Rectal smooth muscle tissue (tissue), 1 donor: ENCODE measurements around the gene SEMA3A.
"Not testable (repeated sequence)": the region's sequence is repeated elsewhere in the genome, so short reads cannot be mapped to it uniquely, and the experiment has no call there.

Experiments used
- H3K27ac ChIP-seq: one replicate; pipeline ENCODE4 v1.7.0; 2013; ENCODE audit warnings: low read depth, low read length, inconsistent platforms
- H3K27me3 ChIP-seq: one replicate; pipeline ENCODE4 v1.7.0; 2013; ENCODE audit warnings: low read length; ENCODE audit not compliant: control insufficient read depth, insufficient read depth
- H3K36me3 ChIP-seq: one replicate; pipeline ENCODE4 v1.7.0; 2013; ENCODE audit warnings: low read length; ENCODE audit not compliant: control insufficient read depth, insufficient read depth
- H3K4me1 ChIP-seq: one replicate; pipeline ENCODE4 v1.7.0; 2013; ENCODE audit warnings: low read length; ENCODE audit not compliant: control insufficient read depth, insufficient read depth
- H3K4me3 ChIP-seq: one replicate; pipeline ENCODE4 v1.7.0; 2013; ENCODE audit warnings: low read length
- H3K9ac ChIP-seq: one replicate; pipeline ENCODE4 v1.7.0; 2013; ENCODE audit warnings: low read length

Gene SEMA3A

DNA sequence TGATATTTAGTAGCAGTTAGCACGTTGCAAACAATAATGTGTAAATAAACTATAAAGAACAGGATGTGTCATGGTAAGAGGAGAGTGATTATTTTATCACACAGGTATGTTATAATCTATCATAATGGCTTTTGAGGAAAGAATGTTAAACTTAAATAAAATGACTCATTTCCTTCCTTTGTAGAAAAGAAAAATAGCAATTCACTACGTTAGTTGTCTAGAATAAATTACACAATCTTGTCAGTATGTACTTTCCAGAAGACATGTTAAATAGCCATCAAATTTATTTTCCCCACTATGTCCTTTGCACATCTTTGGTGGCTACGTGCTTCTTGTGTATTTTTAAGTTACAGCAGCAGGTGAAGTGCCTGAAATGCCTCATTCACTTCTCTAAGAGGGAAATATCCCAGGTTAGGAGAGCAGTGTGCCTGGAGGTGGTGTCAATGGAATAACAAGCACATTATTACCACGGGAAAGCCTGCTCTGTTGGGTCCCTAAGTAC, 133.8 kb downstream of the SEMA3A start:
- H3K9ac ChIP-seq = no peak overlapping the region
- no peak overlapping the region for H3K4me3 ChIP-seq
- peaks cover 2% of the 10 kb centered on the region for H3K4me1 ChIP-seq
- no peaks in the 10 kb centered on the region for H3K27me3 ChIP-seq
- H3K27ac ChIP-seq = no peak overlapping the region
- no peaks in the 10 kb centered on the region for H3K36me3 ChIP-seq

GRCh38 chr7:84060000-84060399, 134.6 kb downstream of the SEMA3A start:
- H3K36me3 ChIP-seq = no peaks in the 10 kb centered on the region
- peaks cover 2% of the 10 kb centered on the region for H3K4me1 ChIP-seq
- H3K9ac ChIP-seq = no peak overlapping the region
- H3K27ac ChIP-seq = no peak overlapping the region
- H3K4me3 ChIP-seq = no peak overlapping the region
- no peaks in the 10 kb centered on the region for H3K27me3 ChIP-seq

DNA sequence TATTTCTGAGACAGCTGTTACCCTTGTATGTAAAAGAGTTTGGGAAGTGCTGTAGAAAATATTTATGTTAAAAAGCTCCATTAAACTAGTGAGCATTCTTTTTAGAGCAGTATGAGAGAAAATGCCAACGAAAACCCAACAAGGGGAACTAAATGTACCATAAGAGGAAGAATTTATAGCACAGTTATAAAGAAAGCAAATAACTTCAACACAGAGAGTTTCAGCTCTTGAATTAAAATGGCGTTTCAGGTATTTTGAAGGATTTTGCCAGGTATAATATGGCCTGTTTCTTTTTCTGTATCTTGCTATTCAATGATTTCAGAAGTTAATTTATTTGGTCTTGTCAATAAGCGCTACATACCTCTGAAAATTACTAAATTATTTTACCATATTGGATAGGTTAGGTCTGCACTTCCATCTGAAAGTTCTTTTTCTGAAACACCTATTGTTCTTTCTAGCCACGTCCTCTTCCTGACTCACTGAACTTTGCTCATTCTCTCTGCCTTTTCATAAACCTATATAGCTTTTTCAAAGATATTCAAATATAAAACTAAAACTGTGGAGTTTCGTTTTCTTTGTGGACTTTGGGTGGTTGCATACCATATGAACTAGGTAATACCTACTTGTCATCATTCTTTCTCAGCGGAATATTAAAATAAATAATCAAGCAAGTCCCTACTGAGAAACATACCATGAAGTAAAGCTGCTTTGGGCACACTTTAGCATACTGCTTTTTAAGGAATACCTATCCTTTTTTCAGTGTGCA, 136.1 kb downstream of the SEMA3A start:
- Histone ChIP-seq H3K36me3 (no peaks in the 10 kb centered on the region), H3K27ac (no peak overlapping the region), H3K4me1 (peaks cover 2% of the 10 kb centered on the region), H3K27me3 (no peaks in the 10 kb centered on the region), H3K4me3 (no peak overlapping the region), H3K9ac (no peak overlapping the region)

GRCh38 chr7:84057576-84057975, 137.0 kb downstream of the SEMA3A start:
- no peaks in the 10 kb centered on the region for H3K27me3 ChIP-seq
- no peak overlapping the region for H3K9ac ChIP-seq
- H3K36me3 ChIP-seq = no peaks in the 10 kb centered on the region
- peaks cover 2% of the 10 kb centered on the region for H3K4me1 ChIP-seq
- H3K27ac ChIP-seq = no peak overlapping the region
- no peak overlapping the region for H3K4me3 ChIP-seq

DNA sequence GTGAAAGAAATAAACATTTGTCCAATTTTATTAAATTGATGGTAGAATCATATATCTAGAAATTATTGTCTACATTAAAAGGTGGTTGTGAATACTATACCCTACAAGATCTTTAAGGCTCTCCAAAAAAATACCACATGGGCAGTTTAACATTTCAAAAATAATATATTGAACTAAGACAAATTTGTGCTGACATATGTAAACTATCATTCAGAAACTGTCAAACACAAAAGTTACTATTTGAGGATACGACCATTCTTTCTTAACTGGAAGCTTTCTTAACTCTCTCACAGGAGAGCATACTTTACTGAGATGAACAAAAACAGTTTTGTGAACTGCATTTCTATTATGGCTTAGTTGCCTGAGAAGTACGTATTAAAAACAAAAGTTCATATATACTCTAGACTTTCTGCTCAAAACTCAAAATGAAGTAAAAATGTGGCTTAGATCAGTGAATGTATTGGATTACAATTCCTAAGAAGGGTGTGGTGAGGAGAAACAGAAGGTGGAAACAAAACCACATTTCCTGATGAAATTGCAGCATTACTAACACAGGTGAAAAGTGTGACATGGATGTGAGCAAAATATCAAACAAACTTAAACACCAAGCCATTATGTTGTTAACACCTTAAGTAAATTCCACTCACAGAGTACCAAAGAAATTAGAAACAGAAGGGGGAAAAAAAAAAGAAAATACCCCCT, 138.5 kb downstream of the SEMA3A start:
- Histone ChIP-seq H3K36me3 (no peaks in the 10 kb centered on the region), H3K27me3 (no peaks in the 10 kb centered on the region), H3K9ac (no peak overlapping the region), H3K4me3 (no peak overlapping the region), H3K27ac (no peak overlapping the region), H3K4me1 (peaks cover 2% of the 10 kb centered on the region)

- not testable (repeated sequence) for H3K9ac ChIP-seq
Observed at GRCh38 chr7:84055199-84055598, 139.4 kb downstream of the SEMA3A start.

DNA sequence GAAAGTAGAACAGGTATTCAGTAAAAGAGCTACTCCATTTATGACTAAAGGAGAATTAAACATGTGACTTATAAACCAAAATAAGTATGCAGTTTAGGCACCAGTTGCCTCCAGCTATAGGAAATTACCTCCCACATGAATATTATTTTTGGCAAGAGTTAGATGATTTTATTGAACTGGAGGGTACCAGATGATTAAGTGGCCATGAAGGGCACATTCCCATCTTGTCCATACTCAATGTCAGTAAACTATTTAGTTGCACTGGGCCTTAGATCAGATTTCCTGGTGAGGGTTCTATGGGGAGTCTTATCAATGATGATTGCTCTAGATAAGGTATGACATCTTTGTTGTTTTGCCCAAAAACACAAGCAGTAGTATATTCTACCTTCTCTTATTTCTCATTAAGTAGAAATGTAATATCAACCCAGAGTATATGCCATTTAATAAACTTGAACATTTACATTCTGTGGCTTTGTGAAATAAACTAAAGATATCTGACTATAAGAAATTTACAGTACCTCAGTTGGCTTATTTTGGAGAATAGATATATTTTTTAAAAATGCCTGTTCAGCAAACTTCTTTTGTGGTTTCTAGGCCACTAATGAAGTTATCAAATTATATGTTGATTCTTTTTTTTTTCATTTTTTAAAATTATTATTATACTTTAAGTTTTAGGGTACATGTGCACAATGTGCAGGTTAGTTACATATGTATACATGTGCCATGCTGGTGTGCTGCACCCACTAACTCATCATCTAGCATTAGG, 145.3 kb downstream of the SEMA3A start:
- H3K27ac ChIP-seq = no peak overlapping the region
- no peak overlapping the region for H3K9ac ChIP-seq
- H3K4me1 ChIP-seq = no peaks in the 10 kb centered on the region
- no peaks in the 10 kb centered on the region for H3K36me3 ChIP-seq
- no peak overlapping the region for H3K4me3 ChIP-seq
- H3K27me3 ChIP-seq = no peaks in the 10 kb centered on the region

More at GRCh38 chr7:84055199-84055598, 139.4 kb downstream of the SEMA3A start:
- H3K27ac ChIP-seq, H3K4me3 ChIP-seq, H3K27me3 ChIP-seq, H3K36me3 ChIP-seq, H3K4me1 ChIP-seq: not testable (repeated sequence)

- Histone ChIP-seq H3K27ac (no peak overlapping the region), H3K36me3 (no peaks in the 10 kb centered on the region), H3K4me1 (no peaks in the 10 kb centered on the region), H3K27me3 (no peaks in the 10 kb centered on the region), H3K9ac (no peak overlapping the region), H3K4me3 (no peak overlapping the region)
Observed at GRCh38 chr7:84047085-84047484, 147.5 kb downstream of the SEMA3A start.

DNA sequence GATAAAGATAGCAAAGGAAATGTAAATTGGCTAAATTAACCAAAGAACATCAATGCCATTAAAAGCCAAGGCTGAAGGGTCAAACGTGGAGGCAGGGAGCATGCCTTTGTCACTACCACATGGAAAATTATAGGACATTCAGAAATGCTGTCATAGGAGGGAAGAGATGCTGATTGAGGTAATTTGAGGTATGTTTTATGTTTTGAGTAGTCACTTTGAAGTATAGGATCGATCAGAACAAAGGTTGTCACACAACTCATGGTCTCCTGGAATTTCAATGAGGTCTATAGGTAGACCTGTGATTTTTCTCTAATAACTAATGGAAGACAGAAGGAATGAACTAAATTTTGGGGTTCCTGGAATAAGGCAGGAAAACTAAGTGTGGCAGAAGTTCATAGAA, 149.8 kb downstream of the SEMA3A start:
- H3K9ac ChIP-seq = no peak overlapping the region
- H3K4me1 ChIP-seq = no peaks in the 10 kb centered on the region
- no peaks in the 10 kb centered on the region for H3K36me3 ChIP-seq
- no peaks in the 10 kb centered on the region for H3K27me3 ChIP-seq
- H3K4me3 ChIP-seq = no peak overlapping the region
- H3K27ac ChIP-seq = no peak overlapping the region

DNA sequence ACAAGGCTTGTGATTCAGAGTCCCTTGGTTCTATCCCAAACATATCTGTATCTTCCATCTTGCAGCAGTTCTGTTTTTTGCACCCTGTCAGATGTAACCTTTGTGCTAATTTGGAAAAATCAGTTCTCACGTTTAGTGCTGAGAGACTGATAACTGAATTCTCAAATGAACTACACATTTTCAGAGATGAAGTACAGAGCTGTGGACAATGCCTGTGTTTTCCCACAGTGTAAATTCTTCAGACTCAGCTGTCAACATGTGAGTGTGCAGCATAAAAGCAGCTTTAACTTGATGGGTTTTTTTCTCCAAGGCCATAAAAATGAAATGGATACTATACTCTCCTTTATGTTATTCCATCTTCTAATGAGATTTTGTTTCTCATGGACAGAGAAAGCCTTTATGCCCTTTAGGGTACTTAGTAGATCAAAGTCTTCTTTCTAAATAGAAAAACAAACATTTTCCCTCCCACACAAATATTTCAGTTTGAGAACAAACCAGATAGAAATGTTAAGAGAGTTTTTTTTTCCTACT, 150.9 kb downstream of the SEMA3A start:
- no peaks in the 10 kb centered on the region for H3K4me1 ChIP-seq
- no peaks in the 10 kb centered on the region for H3K36me3 ChIP-seq
- H3K27me3 ChIP-seq = no peaks in the 10 kb centered on the region
- no peak overlapping the region for H3K27ac ChIP-seq
- no peak overlapping the region for H3K4me3 ChIP-seq
- H3K9ac ChIP-seq = no peak overlapping the region

DNA sequence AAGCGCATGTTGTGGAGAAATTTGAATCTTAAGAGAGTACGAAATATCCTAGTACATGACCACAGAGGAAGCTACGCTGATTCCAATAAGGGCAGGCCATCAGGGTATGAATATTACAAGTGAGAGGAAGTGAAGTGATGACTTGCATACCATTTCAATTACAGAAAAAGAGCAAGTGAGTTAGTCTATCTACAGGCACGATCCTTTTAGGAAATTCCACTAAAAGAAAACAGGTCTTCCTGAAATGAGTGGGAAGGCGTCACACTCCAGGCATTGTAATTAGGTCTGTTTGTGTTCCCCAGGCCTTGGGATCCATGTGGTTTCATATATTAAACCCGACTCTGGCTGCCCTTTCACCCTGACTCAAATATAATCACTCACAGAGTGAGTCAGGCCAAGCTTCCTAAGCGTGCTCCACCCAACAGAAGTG, 152.5 kb downstream of the SEMA3A start:
- H3K4me3 ChIP-seq = no peak overlapping the region
- no peak overlapping the region for H3K27ac ChIP-seq
- H3K27me3 ChIP-seq = no peaks in the 10 kb centered on the region
- no peak overlapping the region for H3K9ac ChIP-seq
- H3K36me3 ChIP-seq = no peaks in the 10 kb centered on the region
- no peaks in the 10 kb centered on the region for H3K4me1 ChIP-seq

DNA sequence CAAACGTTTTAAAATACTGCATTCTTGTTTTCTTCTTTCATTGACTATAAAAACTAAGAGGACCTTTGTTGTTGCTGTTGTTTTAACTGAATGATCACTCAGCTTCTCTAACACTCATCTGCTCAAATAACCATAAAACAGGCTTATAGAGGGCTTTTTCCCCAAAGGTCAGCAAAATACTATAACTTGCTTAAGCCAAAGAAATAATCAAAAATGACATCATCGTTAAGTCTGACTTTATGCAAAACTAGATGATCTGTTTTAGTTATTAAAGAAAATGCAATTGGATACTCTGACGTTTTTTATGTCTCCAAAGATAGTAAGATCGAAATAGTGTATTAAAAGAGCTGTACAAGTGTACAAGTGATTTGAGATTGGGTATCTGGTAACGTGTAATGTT, 152.9 kb downstream of the SEMA3A start:
- H3K27ac ChIP-seq = no peak overlapping the region
- H3K4me1 ChIP-seq = no peaks in the 10 kb centered on the region
- no peak overlapping the region for H3K4me3 ChIP-seq
- no peak overlapping the region for H3K9ac ChIP-seq
- H3K36me3 ChIP-seq = no peaks in the 10 kb centered on the region
- no peaks in the 10 kb centered on the region for H3K27me3 ChIP-seq
